22Rv1 (cell line): ENCODE results near the gene EHD2.
"Not testable (repeated sequence)": the region's sequence is repeated elsewhere in the genome, so short reads cannot be mapped to it uniquely, and the experiment has no call there.

Experiments used
- H3K27ac ChIP-seq: fragments of 450-650 bp; 2 replicates; pipeline ENCODE4 v1.5.1; 2017
- CTCF ChIP-seq: fragments of 450-650 bp; IDR thresholded peaks from 2 replicates; pipeline ENCODE4 v1.5.1; 2017; ENCODE audit warnings: mild to moderate bottlenecking
- ZFX ChIP-seq: fragments of 450-650 bp; IDR thresholded peaks from 2 replicates; pipeline ENCODE4 v1.6.1; 2017; ENCODE audit warnings: antibody characterized with exemption, borderline replicate concordance

EHD2 gene

DNA sequence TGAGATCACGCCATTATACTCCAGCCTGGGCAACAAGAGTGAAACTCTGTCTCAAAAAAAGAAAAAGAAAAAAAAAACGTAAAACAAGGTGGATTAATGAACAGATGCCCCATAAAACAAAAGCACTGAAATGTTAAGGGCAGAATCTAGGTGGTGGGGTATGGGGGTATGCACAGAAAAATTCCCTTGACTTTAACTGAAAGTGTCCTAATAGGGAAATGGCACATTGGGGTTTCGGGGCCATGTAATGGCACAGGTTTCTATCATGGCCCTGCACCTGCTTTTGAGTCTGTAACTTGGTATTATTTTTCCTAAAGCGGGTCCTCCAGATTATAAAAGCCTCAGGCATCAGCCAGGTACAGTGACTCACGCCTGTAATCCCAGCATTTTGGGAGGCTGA lies 48.3 kb downstream of the EHD2 start:
- H3K27ac ChIP-seq: no peak overlapping the region
- TF ChIP-seq CTCF (no peak), ZFX (no peak)

GRCh38 chr19:47762151-47762550 lies 48.9 kb downstream of the EHD2 start:
- TF ChIP-seq CTCF (no peak), ZFX (no peak)

DNA sequence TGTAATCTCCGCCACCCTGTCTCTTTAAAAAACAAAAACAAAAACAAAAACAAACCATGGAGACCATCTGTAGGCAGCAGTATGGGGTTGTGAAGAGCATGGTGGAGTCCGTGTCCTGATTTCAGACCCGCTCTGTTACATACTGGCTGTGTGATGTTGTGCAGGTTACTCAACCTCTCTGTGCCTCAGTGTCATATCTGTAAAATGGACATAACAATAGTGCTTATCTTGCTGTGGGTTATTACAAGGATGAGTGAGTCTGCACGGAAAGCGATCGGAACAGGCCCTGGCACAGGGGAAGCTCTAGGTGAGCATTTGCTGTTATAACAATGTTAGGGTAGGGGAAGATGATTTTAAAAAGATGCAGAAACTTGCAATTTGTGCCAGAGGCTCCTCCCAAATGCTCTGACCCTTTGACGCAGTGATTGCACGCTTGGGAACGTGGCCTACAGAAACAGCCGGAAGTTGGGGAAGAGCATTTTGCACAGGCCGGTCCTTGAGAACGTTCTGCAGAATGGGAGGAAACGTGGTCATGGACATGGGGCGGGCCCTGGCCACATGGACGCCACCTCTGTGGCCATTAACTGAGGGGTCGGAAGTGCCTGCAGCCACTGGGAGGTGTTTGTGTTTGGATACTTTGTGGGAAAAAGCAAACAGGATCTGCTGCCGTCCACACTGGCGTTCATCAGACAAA lies 49.5 kb downstream of the EHD2 start:
- no peak overlapping the region for H3K27ac ChIP-seq
- TF ChIP-seq ZFX: no peak
- no peak for TF ChIP-seq CTCF

More at GRCh38 chr19:47762151-47762550, 48.9 kb downstream of the EHD2 start:
- H3K27ac ChIP-seq: no peak overlapping the region

DNA sequence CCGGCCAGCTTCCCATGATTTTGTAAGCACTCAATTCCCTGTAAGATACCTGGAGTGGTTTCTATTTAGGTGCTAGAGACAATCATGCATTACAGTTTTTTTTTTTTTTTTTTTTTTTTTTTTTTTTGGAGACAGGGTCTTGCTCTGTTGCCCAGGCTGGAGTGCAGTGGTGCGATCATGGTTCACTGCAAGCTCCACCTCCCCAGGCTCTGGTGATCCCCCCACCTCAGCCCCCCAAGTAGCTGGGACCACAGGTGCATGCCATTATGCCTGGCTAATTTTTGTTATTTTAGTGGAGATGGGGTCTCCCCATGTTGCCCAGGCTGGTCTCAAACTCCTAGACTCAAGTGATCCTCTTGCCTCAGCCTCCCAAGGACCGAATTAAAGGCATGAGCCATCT lies 51.5 kb downstream of the EHD2 start:
- not testable (repeated sequence) for H3K27ac ChIP-seq

GRCh38 chr19:47765523-47766358 lies 52.5 kb downstream of the EHD2 start:
- no peak overlapping the region for H3K27ac ChIP-seq
- TF ChIP-seq ZFX (no peak), CTCF (peak; percentile 81)

- no peak for TF ChIP-seq ZFX
- H3K27ac ChIP-seq: no peak overlapping the region
These were observed 53.1 kb downstream of the EHD2 start for GRCh38 chr19:47766359-47766620.

DNA sequence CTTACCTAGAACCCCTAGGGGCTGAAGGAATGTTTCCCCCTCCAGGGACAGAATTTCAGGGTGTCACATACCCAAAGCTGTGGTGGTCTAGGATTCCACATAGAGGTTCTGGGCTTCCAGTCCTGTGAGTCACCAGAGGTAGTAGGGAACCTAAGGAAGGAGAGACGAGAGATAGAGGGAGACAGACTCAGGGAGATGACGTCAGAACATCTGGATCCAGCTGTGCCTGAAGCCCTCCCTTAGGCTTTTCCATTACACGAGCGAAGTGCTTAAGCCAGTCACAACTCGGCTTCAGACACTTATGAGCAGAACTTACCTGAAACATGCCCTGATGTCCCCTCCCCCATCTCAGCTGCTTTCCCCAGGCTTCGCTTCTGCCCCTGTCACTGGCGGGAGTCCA lies 53.4 kb downstream of the EHD2 start:
- TF ChIP-seq ZFX (no peak), CTCF (no peak)

GRCh38 chr19:47767349-47767748 lies 54.1 kb downstream of the EHD2 start:
- H3K27ac ChIP-seq: no peak overlapping the region
- TF ChIP-seq ZFX (no peak), CTCF (no peak)

More for the DNA sequence above, 53.4 kb downstream of the EHD2 start:
- no peak overlapping the region for H3K27ac ChIP-seq
